Inflammatory macrophage (primary cell): ENCODE results near the gene FANCF.

Source experiments
- DNase-seq, 2 donors: peaks; one replicate each; pipeline ENCODE4 v3.0.0-alpha.2; 2020 to 2022

FANCF gene

GRCh38 chr11:22624742-22625447 lies 728 bp downstream of the FANCF start:
- DNase-seq, result peak; percentile 25 to 53

DNA sequence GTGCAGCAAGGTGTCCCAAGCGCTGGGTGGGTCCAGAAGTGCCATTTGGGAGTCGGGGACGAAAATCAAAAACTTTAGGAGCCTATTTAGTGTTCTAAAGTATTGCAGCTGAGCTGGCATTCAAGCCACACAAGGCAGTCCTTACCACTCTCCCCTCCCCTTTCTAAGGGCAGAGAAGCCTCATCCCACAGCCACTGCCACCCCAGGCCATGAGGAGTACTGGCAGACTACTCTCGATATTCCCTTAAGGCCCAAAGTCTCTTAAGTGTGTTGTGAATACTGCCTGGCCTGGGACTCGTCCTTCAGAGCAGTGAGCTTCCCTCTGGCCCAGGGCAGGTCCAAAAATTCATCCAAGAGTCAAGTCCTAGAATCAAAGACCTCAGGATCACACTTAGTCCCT lies 7.8 kb downstream of the FANCF start:
- no peak for DNase-seq

GRCh38 chr11:22603933-22604332 lies 21.7 kb downstream of the FANCF start:
- no peak for DNase-seq

- no peak for DNase-seq
Observed at GRCh38 chr11:22602504-22602903, 23.1 kb downstream of the FANCF start.

DNA sequence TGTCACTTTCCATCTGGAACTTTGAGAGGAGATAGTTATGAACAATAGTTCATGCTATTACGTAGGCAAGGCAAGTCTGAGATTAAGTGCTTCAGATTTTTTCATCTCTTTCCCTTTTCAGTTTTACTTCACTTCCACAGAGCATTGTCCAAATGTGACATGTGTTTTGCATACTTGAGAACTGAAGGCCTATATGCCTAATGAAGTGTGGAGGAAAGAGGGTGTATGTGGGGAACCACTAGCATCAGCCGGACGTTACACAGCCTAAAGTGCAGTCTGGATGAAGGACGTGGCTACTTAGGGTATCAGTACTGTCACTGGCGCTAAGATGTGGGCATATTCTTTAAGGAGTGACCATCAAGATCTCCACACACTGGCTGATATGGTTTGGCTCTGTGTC lies 26.2 kb downstream of the FANCF start:
- DNase-seq, result no peak

DNA sequence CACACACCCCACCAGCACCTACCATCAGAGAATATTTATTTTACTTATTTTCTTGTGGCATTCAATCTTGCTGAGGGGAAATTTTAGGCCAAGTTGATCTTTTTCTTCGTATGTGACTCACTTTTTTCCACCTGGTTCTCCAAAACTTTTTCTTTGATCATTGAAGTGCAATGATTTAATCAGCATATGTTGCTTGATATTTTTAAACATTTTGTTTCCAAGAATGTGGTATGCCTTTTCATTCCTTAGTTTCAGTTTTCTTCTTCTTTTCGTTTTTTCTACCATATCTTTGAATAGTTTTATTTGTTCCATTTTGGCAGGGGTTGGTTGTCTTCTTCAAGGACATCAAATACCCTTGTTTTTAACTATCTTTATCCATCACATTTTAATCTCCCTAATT lies 28.6 kb downstream of the FANCF start:
- DNase-seq, result no peak

DNA sequence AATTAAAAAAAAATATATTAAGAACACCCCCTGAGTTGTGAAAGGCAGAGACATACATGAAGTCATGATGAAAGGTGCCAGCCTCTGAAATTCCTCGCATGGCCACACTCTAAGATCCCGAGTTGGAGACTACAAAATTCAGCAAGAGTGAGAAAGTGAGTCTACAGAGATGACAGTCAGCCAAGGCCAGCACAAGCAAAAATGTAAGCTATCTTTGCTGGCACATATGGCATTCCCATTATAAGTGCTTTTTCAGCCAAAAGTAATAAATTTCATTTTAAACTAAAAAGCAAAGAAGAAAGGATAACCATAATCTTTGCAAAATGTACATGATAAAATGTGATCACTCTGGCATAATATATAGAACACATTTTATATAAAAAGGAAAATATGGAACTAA lies 40.6 kb downstream of the FANCF start:
- DNase-seq, result no peak

DNA sequence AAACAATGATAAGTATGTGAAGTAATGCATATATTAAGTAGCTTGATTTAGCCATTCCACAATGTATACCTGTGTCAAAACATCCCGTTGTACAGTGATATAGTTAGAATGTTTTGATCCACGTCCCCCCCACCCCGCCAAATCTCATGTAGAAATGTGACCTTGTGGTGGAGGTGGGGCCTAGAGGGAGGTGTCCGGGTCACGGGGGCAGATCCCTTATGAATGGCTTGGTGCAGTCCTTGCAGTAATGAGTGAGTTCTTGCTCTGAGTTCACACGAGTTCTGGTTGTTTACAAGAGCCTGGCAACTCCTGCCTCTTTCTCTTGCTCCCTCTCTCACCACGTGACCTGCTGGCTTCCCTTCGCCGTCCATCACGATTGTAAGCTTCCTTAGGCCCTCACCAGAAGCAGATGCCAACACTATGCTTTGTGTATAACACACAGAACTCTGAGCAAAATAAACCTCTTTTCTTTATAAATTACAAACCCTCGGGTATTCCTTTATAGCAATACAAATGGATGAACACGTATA lies 41.6 kb downstream of the FANCF start:
- DNase-seq, result no peak

GRCh38 chr11:22582151-22582410 lies 43.5 kb downstream of the FANCF start:
- no peak for DNase-seq

- no peak for DNase-seq
Observed at GRCh38 chr11:22581354-22582150, 44.1 kb downstream of the FANCF start.

- no peak for DNase-seq
Observed at GRCh38 chr11:22577854-22578253, 47.8 kb downstream of the FANCF start.
